Measurements from ENCODE around the gene EPB41.

Gene EPB41

DNA sequence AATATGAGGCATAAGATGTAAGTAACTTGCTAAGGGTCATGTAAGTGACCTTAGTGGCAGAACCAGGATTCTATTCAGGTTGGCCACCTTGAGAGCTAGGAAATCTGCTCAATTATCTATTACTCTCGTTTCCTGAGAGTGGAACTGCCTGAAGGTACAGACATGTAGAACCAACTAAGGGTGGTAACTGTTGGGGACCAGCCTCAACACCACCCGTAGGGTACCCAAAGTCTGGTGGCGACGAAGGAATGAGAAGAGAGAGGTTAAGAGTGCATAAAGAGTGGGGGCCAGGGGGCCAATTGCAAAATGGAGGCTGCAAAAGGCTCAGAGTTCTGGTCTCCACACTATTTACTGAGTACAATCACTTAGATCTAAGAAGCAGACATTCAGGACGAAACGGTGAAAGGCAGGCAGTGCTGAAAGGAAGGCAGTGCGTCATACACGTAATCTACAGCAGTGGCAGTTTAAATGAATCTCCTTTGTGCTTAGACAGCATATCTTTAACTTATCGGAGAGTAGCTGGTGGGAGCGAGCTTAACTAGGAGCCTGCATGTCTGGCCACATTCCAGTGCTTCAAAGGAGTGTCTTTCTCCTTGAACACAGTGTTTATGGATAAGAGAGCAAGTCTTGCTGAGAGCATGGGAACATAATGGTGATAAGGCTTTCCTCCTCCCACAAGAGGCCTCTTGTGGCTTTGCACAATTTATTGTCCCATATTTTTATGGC lies 242.3 kb downstream of the EPB41 start:
- in situ Hi-C loops (cut with MboI; ENCODE audit: low sequenced_read_pairs, unreplicated experiment): no loop called here
- DNase-seq (ENCODE audit: low spot score): no peak
- no peak for TF ChIP-seq CTCF (IDR thresholded peaks at IDR 0.05; ENCODE audit: borderline replicate concordance, control extremely low read depth, extremely low read depth, insufficient read depth, missing control alignments)

- DNase-seq (ENCODE audit: low spot score): no peak
- in situ Hi-C loops (cut with MboI; ENCODE audit: low sequenced_read_pairs, unreplicated experiment): no loop called here
- no peak for TF ChIP-seq CTCF (IDR thresholded peaks at IDR 0.05; ENCODE audit: borderline replicate concordance, control extremely low read depth, extremely low read depth, insufficient read depth, missing control alignments)
Observed at GRCh38 chr1:29157269-29157601, 242.9 kb downstream of the EPB41 start.

DNA sequence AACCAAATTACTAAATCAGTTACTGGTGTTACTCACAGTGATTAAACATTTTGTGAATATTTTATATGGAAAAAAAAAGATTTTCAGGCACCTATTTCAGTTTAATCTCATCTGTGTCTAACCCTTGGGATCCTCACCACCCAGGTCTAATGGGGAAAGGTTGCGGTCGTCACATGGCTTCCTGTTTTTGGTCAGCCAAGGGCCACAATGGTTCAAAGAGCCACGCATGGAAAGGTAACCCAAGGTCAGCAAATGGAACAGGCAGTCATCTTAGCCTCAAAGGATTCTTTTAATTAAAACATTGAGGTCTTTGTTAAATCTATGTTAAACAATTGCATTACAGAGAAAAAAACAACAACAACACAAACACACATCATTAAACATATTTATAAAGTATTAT lies 245.4 kb downstream of the EPB41 start:
- TF ChIP-seq CTCF (IDR thresholded peaks at IDR 0.05; ENCODE audit: borderline replicate concordance, control extremely low read depth, extremely low read depth, insufficient read depth, missing control alignments): no peak
- in situ Hi-C loops (cut with MboI; ENCODE audit: low sequenced_read_pairs, unreplicated experiment): no loop called here
- DNase-seq (ENCODE audit: low spot score): no peak

DNA sequence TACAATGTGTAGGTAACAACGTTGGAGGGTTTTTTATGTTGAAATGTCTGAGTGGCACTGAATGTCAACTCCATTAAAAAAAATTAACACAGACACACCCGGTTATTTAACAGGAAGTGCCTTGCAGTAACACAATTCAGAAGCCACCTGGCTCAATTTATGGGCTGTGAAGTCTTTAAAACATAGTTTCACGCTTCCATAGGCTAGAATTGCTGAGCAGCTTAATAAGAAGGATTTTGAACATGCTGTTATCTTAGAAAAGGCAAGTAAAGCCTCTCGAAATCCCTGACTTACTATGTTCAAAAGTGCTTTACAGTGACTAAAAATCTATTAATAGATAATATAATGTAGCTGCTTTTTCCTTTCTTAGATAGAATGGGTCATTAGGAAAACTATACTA lies 247.7 kb downstream of the EPB41 start:
- in situ Hi-C loops (cut with MboI; ENCODE audit: low sequenced_read_pairs, unreplicated experiment): no loop called here
- TF ChIP-seq CTCF (IDR thresholded peaks at IDR 0.05; ENCODE audit: borderline replicate concordance, control extremely low read depth, extremely low read depth, insufficient read depth, missing control alignments): no peak
- DNase-seq (ENCODE audit: low spot score): no peak

GRCh38 chr1:29162476-29163138 lies 248.2 kb downstream of the EPB41 start:
- in situ Hi-C loops (cut with MboI; ENCODE audit: low sequenced_read_pairs, unreplicated experiment): no loop called here
- TF ChIP-seq CTCF (IDR thresholded peaks at IDR 0.05; ENCODE audit: borderline replicate concordance, control extremely low read depth, extremely low read depth, insufficient read depth, missing control alignments): no peak
- DNase-seq (ENCODE audit: low spot score): no peak

DNA sequence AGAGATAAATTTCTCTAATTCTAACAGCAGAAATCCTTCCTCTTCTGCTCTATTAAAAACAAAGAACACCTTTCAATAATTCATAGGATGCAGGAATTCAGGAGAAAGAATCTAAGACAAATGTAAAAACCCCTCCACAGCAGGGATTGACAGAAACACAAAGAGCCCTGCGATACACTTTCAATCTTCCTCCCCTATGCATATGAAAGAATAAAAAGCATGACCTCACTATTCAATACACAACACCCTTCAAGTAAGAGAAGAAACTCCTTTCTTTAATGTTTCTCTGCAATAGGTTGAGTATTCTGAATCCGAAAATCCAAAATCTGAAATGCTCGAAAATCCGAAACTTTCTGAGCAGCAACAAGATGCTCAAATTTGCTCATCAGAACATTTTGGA lies 250.2 kb downstream of the EPB41 start:
- DNase-seq (ENCODE audit: low spot score): no peak
- in situ Hi-C loops (cut with MboI; ENCODE audit: low sequenced_read_pairs, unreplicated experiment): no loop called here
- TF ChIP-seq CTCF (IDR thresholded peaks at IDR 0.05; ENCODE audit: borderline replicate concordance, control extremely low read depth, extremely low read depth, insufficient read depth, missing control alignments): no peak

Data from GM13976 (cell line).